DOHH2 (cell line): ENCODE results near the gene EML4.

Experiments used
- EZH2phosphoT487 ChIP-seq: fragments of 200-600 bp; sonication (generic); IDR thresholded peaks from 2 replicates; pipeline ENCODE4 v1.6.1; 2017; ENCODE audit warnings: borderline replicate concordance, mild to moderate bottlenecking, antibody characterized with exemption, low read length, moderate library complexity, mixed read lengths
- TF ChIP-seq, protein P1 (sequence below): fragments of 200-600 bp; sonication (generic); IDR thresholded peaks from one replicate; pipeline ENCODE4 v1.5.1; 2014; ENCODE audit warnings: antibody characterized with exemption, mild to moderate bottlenecking, low read depth, low read length; ENCODE audit not compliant: poor library complexity, severe bottlenecking

DNA sequence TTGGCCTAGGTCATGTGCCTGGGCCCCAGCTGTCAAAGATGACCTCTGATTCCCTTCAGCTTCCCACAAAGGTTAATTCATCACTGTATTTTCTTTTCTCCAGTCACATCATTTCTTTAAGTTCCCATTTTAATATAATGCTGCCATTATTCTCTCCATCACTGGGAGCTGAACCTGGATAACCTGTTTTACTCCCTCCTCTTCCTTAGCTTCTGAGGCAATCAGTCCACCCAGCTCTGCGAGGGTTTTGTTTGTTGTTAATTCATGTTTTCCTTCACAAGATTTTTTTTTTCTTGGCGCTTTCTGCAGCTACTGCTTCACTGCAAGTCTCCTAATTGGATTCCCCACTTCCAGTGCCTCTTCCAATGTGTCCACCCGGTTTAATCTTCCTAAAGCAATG lies 5.1 kb upstream of the EML4 start:
- TF ChIP-seq EZH2phosphoT487, result no peak
- TF ChIP-seq, protein P1, sequence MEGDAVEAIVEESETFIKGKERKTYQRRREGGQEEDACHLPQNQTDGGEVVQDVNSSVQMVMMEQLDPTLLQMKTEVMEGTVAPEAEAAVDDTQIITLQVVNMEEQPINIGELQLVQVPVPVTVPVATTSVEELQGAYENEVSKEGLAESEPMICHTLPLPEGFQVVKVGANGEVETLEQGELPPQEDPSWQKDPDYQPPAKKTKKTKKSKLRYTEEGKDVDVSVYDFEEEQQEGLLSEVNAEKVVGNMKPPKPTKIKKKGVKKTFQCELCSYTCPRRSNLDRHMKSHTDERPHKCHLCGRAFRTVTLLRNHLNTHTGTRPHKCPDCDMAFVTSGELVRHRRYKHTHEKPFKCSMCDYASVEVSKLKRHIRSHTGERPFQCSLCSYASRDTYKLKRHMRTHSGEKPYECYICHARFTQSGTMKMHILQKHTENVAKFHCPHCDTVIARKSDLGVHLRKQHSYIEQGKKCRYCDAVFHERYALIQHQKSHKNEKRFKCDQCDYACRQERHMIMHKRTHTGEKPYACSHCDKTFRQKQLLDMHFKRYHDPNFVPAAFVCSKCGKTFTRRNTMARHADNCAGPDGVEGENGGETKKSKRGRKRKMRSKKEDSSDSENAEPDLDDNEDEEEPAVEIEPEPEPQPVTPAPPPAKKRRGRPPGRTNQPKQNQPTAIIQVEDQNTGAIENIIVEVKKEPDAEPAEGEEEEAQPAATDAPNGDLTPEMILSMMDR, result no peak
